ELR (cell line): ENCODE measurements around the gene MTCL1.

Source experiments
- DNase-seq: peaks from one replicate; pipeline ENCODE4 v3.0.0-alpha.2; 2015; ENCODE audit warnings: low read depth

Gene MTCL1

GRCh38 chr18:8688216-8688800 is 17.0 kb upstream of the MTCL1 start:
- no peak for DNase-seq

GRCh38 chr18:8688816-8689215 is 16.5 kb upstream of the MTCL1 start:
- DNase-seq: no peak

GRCh38 chr18:8689517-8689916 is 15.8 kb upstream of the MTCL1 start:
- DNase-seq: no peak

GRCh38 chr18:8694891-8695290 is 10.5 kb upstream of the MTCL1 start:
- DNase-seq: no peak

GRCh38 chr18:8695932-8696517 is 9.3 kb upstream of the MTCL1 start:
- no peak for DNase-seq

GRCh38 chr18:8696749-8697211 is 8.6 kb upstream of the MTCL1 start:
- peak; percentile 67 for DNase-seq

- no peak for DNase-seq
These were observed 6.2 kb upstream of the MTCL1 start for GRCh38 chr18:8699126-8699525.

- no peak for DNase-seq
These were observed 5.4 kb upstream of the MTCL1 start for GRCh38 chr18:8699948-8700347.

GRCh38 chr18:8701546-8702118 is 3.7 kb upstream of the MTCL1 start:
- peak; percentile 84 for DNase-seq

- DNase-seq: no peak
These were observed 2.7 kb upstream of the MTCL1 start for GRCh38 chr18:8702668-8703067.

GRCh38 chr18:8703092-8703709 is 2.2 kb upstream of the MTCL1 start:
- no peak for DNase-seq

- no peak for DNase-seq
These were observed 1.5 kb upstream of the MTCL1 start for GRCh38 chr18:8703781-8704301.

GRCh38 chr18:8704361-8705237 is 757 bp upstream of the MTCL1 start:
- DNase-seq: peak; percentile 91

- DNase-seq: peak; percentile 52
These were observed 820 bp downstream of the MTCL1 start for GRCh38 chr18:8705961-8706790.

GRCh38 chr18:8706791-8707555 is 1.6 kb downstream of the MTCL1 start:
- peak; percentile 88 for DNase-seq

- DNase-seq: peak; percentile 71
These were observed 2.4 kb downstream of the MTCL1 start for GRCh38 chr18:8707556-8708300.

GRCh38 chr18:8708670-8709069 is 3.3 kb downstream of the MTCL1 start:
- no peak for DNase-seq

- DNase-seq: no peak
These were observed 4.1 kb downstream of the MTCL1 start for GRCh38 chr18:8709248-8710059.

- no peak for DNase-seq
These were observed 6.4 kb downstream of the MTCL1 start for GRCh38 chr18:8711736-8712135.
